ENCODE results near the gene MSANTD1.

MSANTD1 gene

GRCh38 chr4:3232871-3233271, 16.1 kb upstream of the MSANTD1 start:
- H3K4me3 ChIP-seq (ENCODE audit: insufficient read depth, low read depth, low read length, poor library complexity, severe bottlenecking), result no peak overlapping the region

GRCh38 chr4:3233391-3234071, 15.4 kb upstream of the MSANTD1 start:
- Histone ChIP-seq H3K4me3 (ENCODE audit: insufficient read depth, low read depth, low read length, poor library complexity, severe bottlenecking) (no peak overlapping the region), H3K4me1 (ENCODE audit: control insufficient read depth, insufficient read depth, low read length, poor library complexity, severe bottlenecking) (no peaks in the 10 kb centered on the region), H3K36me3 (ENCODE audit: control insufficient read depth, insufficient read depth, low read length) (peaks cover 69% of the 10 kb centered on the region), H3K27me3 (replicated peaks; ENCODE audit: control insufficient read depth, insufficient read depth, low read length, poor library complexity, severe bottlenecking) (no peaks in the 10 kb centered on the region), H3K27ac (ENCODE audit: insufficient read depth, low read length, poor library complexity, severe bottlenecking) (no peak overlapping the region), H3K9me3 (ENCODE audit: control insufficient read depth, low read length) (no peaks in the 10 kb centered on the region)
- no peak for DNase-seq

More at GRCh38 chr4:3232871-3233271, 16.1 kb upstream of the MSANTD1 start:
- no peaks in the 10 kb centered on the region for H3K9me3 ChIP-seq (ENCODE audit: control insufficient read depth, low read length)
- H3K4me1 ChIP-seq (ENCODE audit: control insufficient read depth, insufficient read depth, low read length, poor library complexity, severe bottlenecking), result no peaks in the 10 kb centered on the region
- peaks cover 71% of the 10 kb centered on the region for H3K36me3 ChIP-seq (ENCODE audit: control insufficient read depth, insufficient read depth, low read length)
- no peaks in the 10 kb centered on the region for H3K27me3 ChIP-seq (replicated peaks; ENCODE audit: control insufficient read depth, insufficient read depth, low read length, poor library complexity, severe bottlenecking)
- no peak for DNase-seq
- H3K27ac ChIP-seq (ENCODE audit: insufficient read depth, low read length, poor library complexity, severe bottlenecking), result no peak overlapping the region

GRCh38 chr4:3234171-3235029, 14.6 kb upstream of the MSANTD1 start:
- DNase-seq, result no peak
- no peaks in the 10 kb centered on the region for H3K9me3 ChIP-seq (ENCODE audit: control insufficient read depth, low read length)
- no peak overlapping the region for H3K4me3 ChIP-seq (ENCODE audit: insufficient read depth, low read depth, low read length, poor library complexity, severe bottlenecking)
- H3K27ac ChIP-seq (ENCODE audit: insufficient read depth, low read length, poor library complexity, severe bottlenecking), result no peak overlapping the region
- peaks cover 63% of the 10 kb centered on the region for H3K36me3 ChIP-seq (ENCODE audit: control insufficient read depth, insufficient read depth, low read length)
- no peaks in the 10 kb centered on the region for H3K4me1 ChIP-seq (ENCODE audit: control insufficient read depth, insufficient read depth, low read length, poor library complexity, severe bottlenecking)
- H3K27me3 ChIP-seq (replicated peaks; ENCODE audit: control insufficient read depth, insufficient read depth, low read length, poor library complexity, severe bottlenecking), result no peaks in the 10 kb centered on the region

- Histone ChIP-seq H3K27me3 (replicated peaks; ENCODE audit: control insufficient read depth, insufficient read depth, low read length, poor library complexity, severe bottlenecking) (no peaks in the 10 kb centered on the region), H3K36me3 (ENCODE audit: control insufficient read depth, insufficient read depth, low read length) (peaks cover 63% of the 10 kb centered on the region)
- no peak for DNase-seq
Observed at GRCh38 chr4:3235030-3235345, 14.0 kb upstream of the MSANTD1 start.

GRCh38 chr4:3235581-3235980, 13.4 kb upstream of the MSANTD1 start:
- Histone ChIP-seq H3K4me1 (ENCODE audit: control insufficient read depth, insufficient read depth, low read length, poor library complexity, severe bottlenecking) (no peaks in the 10 kb centered on the region), H3K27ac (ENCODE audit: insufficient read depth, low read length, poor library complexity, severe bottlenecking) (no peak overlapping the region), H3K9me3 (ENCODE audit: control insufficient read depth, low read length) (no peaks in the 10 kb centered on the region), H3K27me3 (replicated peaks; ENCODE audit: control insufficient read depth, insufficient read depth, low read length, poor library complexity, severe bottlenecking) (no peaks in the 10 kb centered on the region), H3K36me3 (ENCODE audit: control insufficient read depth, insufficient read depth, low read length) (peaks cover 62% of the 10 kb centered on the region), H3K4me3 (ENCODE audit: insufficient read depth, low read depth, low read length, poor library complexity, severe bottlenecking) (no peak overlapping the region)
- no peak for DNase-seq

More at GRCh38 chr4:3235030-3235345, 14.0 kb upstream of the MSANTD1 start:
- no peaks in the 10 kb centered on the region for H3K4me1 ChIP-seq (ENCODE audit: control insufficient read depth, insufficient read depth, low read length, poor library complexity, severe bottlenecking)
- no peak overlapping the region for H3K27ac ChIP-seq (ENCODE audit: insufficient read depth, low read length, poor library complexity, severe bottlenecking)
- no peaks in the 10 kb centered on the region for H3K9me3 ChIP-seq (ENCODE audit: control insufficient read depth, low read length)
- no peak overlapping the region for H3K4me3 ChIP-seq (ENCODE audit: insufficient read depth, low read depth, low read length, poor library complexity, severe bottlenecking)

GRCh38 chr4:3236326-3236878, 12.6 kb upstream of the MSANTD1 start:
- Histone ChIP-seq H3K36me3 (ENCODE audit: control insufficient read depth, insufficient read depth, low read length) (peaks cover 58% of the 10 kb centered on the region), H3K4me1 (ENCODE audit: control insufficient read depth, insufficient read depth, low read length, poor library complexity, severe bottlenecking) (no peaks in the 10 kb centered on the region), H3K27ac (ENCODE audit: insufficient read depth, low read length, poor library complexity, severe bottlenecking) (no peak overlapping the region), H3K4me3 (ENCODE audit: insufficient read depth, low read depth, low read length, poor library complexity, severe bottlenecking) (no peak overlapping the region), H3K27me3 (replicated peaks; ENCODE audit: control insufficient read depth, insufficient read depth, low read length, poor library complexity, severe bottlenecking) (no peaks in the 10 kb centered on the region), H3K9me3 (ENCODE audit: control insufficient read depth, low read length) (no peaks in the 10 kb centered on the region)
- no peak for DNase-seq

DNA sequence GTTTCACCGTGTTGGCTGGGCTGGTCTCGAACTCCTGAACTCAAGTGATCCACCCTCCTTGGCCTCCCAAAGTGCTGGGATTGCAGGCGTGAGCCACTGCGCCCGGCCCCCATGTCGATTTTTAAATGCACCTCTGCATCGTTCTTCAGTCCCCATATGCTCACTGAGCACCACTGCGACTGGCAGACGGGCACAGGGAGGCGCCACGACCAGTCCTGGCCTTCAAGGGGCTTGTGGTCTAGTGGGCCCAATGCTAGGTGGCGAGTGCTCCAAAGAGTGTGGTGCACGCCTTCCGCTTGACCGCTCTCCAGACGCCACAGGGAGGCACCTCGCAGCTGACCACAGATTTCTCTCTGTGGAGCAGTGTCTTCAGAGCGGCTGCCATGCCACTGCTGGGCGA, 11.7 kb upstream of the MSANTD1 start:
- no peaks in the 10 kb centered on the region for H3K27me3 ChIP-seq (replicated peaks; ENCODE audit: control insufficient read depth, insufficient read depth, low read length, poor library complexity, severe bottlenecking)
- H3K36me3 ChIP-seq (ENCODE audit: control insufficient read depth, insufficient read depth, low read length), result peaks cover 52% of the 10 kb centered on the region
- no peaks in the 10 kb centered on the region for H3K4me1 ChIP-seq (ENCODE audit: control insufficient read depth, insufficient read depth, low read length, poor library complexity, severe bottlenecking)
- H3K4me3 ChIP-seq (ENCODE audit: insufficient read depth, low read depth, low read length, poor library complexity, severe bottlenecking), result no peak overlapping the region
- no peak for DNase-seq
- no peak overlapping the region for H3K27ac ChIP-seq (ENCODE audit: insufficient read depth, low read length, poor library complexity, severe bottlenecking)
- H3K9me3 ChIP-seq (ENCODE audit: control insufficient read depth, low read length), result no peaks in the 10 kb centered on the region

DNA sequence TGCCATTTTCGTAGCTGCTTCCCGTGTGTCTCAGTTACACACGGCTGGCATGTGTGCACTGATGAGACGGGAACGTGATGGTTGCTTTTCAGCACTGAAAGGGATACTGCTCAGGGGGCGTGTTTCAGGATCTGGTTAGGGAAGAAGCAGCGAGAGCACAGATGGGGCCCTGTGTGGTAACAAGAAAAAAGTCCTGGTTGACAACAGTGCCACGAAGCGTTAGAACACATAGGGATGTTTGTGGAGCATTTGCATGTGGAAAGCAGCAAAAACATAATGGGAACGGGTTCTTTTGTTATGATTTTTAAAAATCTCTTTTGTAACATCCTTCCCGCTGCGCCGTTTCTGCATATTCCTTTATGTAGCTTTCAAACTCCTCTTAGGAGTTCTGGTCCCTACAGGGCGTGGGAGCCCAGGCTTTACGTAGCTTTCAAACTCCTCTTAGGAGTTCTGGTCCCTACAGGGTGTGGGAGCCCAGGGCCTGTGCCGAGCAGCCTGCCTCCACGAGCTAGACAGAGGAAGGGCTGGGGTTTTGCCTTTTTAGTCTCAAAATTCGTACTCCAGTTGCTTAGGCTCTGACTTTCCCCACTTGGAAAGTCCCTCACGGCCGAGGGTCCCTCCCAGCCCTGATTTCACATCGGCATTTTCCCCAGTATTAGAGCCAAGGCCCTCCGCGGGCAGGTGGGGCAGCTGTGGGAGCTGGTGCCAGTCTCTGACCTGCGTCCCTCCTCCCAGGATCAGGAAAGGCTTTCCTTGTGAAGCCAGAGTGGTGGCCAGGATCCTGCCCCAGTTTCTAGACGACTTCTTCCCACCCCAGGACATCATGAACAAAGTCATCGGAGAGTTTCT, 11.0 kb upstream of the MSANTD1 start:
- no peaks in the 10 kb centered on the region for H3K9me3 ChIP-seq (ENCODE audit: control insufficient read depth, low read length)
- no peaks in the 10 kb centered on the region for H3K27me3 ChIP-seq (replicated peaks; ENCODE audit: control insufficient read depth, insufficient read depth, low read length, poor library complexity, severe bottlenecking)
- no peak overlapping the region for H3K4me3 ChIP-seq (ENCODE audit: insufficient read depth, low read depth, low read length, poor library complexity, severe bottlenecking)
- peaks cover 3% of the 10 kb centered on the region for H3K4me1 ChIP-seq (ENCODE audit: control insufficient read depth, insufficient read depth, low read length, poor library complexity, severe bottlenecking)
- no peak overlapping the region for H3K27ac ChIP-seq (ENCODE audit: insufficient read depth, low read length, poor library complexity, severe bottlenecking)
- no peak for DNase-seq
- peaks cover 47% of the 10 kb centered on the region for H3K36me3 ChIP-seq (ENCODE audit: control insufficient read depth, insufficient read depth, low read length)

DNA sequence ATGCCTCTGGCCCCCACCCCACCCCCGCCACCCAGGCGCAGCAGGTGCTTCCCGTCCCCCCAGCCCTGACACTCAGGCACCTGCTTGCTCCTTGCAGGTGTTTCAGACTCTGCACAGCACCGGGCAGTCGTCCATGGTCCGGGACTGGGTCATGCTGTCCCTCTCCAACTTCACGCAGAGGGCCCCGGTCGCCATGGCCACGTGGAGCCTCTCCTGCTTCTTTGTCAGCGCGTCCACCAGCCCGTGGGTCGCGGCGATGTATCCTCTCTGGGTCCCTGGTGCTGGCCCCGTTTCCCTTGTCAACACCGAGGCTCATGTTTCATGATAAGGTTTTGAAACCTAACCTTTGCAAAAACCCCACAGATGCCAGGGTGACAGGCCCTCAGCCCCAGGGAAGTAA, 10.2 kb upstream of the MSANTD1 start:
- DNase-seq, result no peak
- Histone ChIP-seq H3K4me1 (ENCODE audit: control insufficient read depth, insufficient read depth, low read length, poor library complexity, severe bottlenecking) (peaks cover 6% of the 10 kb centered on the region), H3K36me3 (ENCODE audit: control insufficient read depth, insufficient read depth, low read length) (peaks cover 39% of the 10 kb centered on the region), H3K27me3 (replicated peaks; ENCODE audit: control insufficient read depth, insufficient read depth, low read length, poor library complexity, severe bottlenecking) (no peaks in the 10 kb centered on the region), H3K9me3 (ENCODE audit: control insufficient read depth, low read length) (no peaks in the 10 kb centered on the region), H3K27ac (ENCODE audit: insufficient read depth, low read length, poor library complexity, severe bottlenecking) (no peak overlapping the region), H3K4me3 (ENCODE audit: insufficient read depth, low read depth, low read length, poor library complexity, severe bottlenecking) (no peak overlapping the region)

Data from effector memory CD4-positive, alpha-beta T cell (primary cell).